ENCODE measurements around the gene CDH6.

DNA sequence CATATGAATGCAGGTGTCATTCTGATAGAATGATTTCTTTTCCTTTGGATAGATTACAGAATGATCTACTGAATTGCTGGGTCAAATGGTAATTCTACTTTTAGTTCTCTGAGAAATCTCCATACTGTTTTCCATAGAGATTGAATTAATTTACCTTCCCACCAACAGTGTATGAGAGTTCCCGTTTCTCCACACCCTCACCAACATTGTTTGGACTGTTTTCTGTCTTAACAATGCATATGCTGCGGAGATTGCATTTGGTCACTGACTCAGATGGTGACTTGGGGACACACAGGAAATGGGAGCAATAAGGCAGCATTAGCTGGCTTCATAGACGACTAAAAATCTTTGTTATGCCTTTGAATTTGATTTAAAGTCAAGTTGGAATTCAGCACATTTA lies 95.9 kb downstream of the CDH6 start:
- TF ChIP-seq POLR2A (IDR thresholded peaks at IDR 0.05) = no peak
- no peak for TF ChIP-seq POLR2AphosphoS5 (IDR thresholded peaks at IDR 0.05)

All from spleen (tissue), 3 donors.